A549 (cell line): ENCODE data around the gene PPP1R14B.

Experiments used
- BHLHE40 ChIP-seq: IDR thresholded peaks from 2 replicates; pipeline ENCODE4 v1.6.1; 2012; ENCODE audit warnings: low read depth, low read length, inconsistent platforms
- CEBPB ChIP-seq, 2 experiments: fragments of >200 bp in 1 of 2; sonication (Bioruptor Twin) in 1 of 2; formaldehyde crosslinking in 1 of 2; IDR thresholded peaks; 2 replicates each; pipeline ENCODE4 v1.6.1; 2012 to 2016
- CTCF ChIP-seq: fragments of >200 bp; sonication (Bioruptor Twin); formaldehyde crosslinking; IDR thresholded peaks from 3 replicates; pipeline ENCODE4 v1.5.1; 2016
- ESRRA ChIP-seq: fragments of 150-350 bp; IDR thresholded peaks from 2 replicates; pipeline ENCODE4 v1.6.1; 2014; ENCODE audit warnings: mild to moderate bottlenecking, low read length, borderline replicate concordance
- MAFK ChIP-seq: fragments of 450-650 bp; IDR thresholded peaks from 2 replicates; pipeline ENCODE4 v1.6.1; 2014; ENCODE audit not compliant: partially characterized antibody
- MAX ChIP-seq: IDR thresholded peaks from 2 replicates; pipeline ENCODE4 v1.6.1; 2012
- RAD21 ChIP-seq, 2 experiments: fragments of >200 bp in 1 of 2; sonication (Bioruptor Twin) in 1 of 2; formaldehyde crosslinking in 1 of 2; IDR thresholded peaks in 1 of 2; conservative IDR thresholded peaks in 1 of 2; 2 replicates in 1 of 2; 3 replicates in 1 of 2; pipeline ENCODE4 v1.6.1; 2012 to 2018; ENCODE audit warnings: inconsistent platforms in 1 of 2
- REST ChIP-seq: fragments of 200-600 bp; sonication (generic); IDR thresholded peaks from 2 replicates; pipeline ENCODE4 v1.6.1; 2016; ENCODE audit warnings: antibody characterized with exemption, mild to moderate bottlenecking, moderate library complexity
- SREBF2 ChIP-seq: fragments of 450-650 bp; IDR thresholded peaks from 2 replicates; pipeline ENCODE4 v1.6.1; 2014; ENCODE audit warnings: mild to moderate bottlenecking, moderate library complexity

GRCh38 chr11:64262271-64263002, 15.7 kb upstream of the PPP1R14B start:
- TF ChIP-seq MAX, result no peak
- no peak for TF ChIP-seq BHLHE40
- TF ChIP-seq RAD21 (conservative IDR thresholded peaks at IDR 0.05 in 1 of 2, IDR thresholded peaks at IDR 0.05 in 1 of 2), result no peak
- no peak for TF ChIP-seq CTCF
- no peak for TF ChIP-seq ESRRA
- TF ChIP-seq SREBF2, result no peak
- TF ChIP-seq CEBPB (IDR thresholded peaks at IDR 0.05), result no peak
- TF ChIP-seq REST, result no peak
- no peak for TF ChIP-seq MAFK
